RCC 7860 (cell line): ENCODE data around the gene CXorf49.
"Not testable (repeated sequence)": the region's sequence is repeated elsewhere in the genome, so short reads cannot be mapped to it uniquely, and the experiment has no call there.

ENCODE experiments used
- DNase-seq: peaks from one replicate; pipeline ENCODE4 v3.0.0-alpha.2; 2015; ENCODE audit warnings: low spot score
- FAIRE-seq: peaks from 2 replicates; lab custom pipeline; 2012; peaks lifted over from hg19 to GRCh38; lab: Jason Lieb, UNC

The CXorf49 gene

DNA sequence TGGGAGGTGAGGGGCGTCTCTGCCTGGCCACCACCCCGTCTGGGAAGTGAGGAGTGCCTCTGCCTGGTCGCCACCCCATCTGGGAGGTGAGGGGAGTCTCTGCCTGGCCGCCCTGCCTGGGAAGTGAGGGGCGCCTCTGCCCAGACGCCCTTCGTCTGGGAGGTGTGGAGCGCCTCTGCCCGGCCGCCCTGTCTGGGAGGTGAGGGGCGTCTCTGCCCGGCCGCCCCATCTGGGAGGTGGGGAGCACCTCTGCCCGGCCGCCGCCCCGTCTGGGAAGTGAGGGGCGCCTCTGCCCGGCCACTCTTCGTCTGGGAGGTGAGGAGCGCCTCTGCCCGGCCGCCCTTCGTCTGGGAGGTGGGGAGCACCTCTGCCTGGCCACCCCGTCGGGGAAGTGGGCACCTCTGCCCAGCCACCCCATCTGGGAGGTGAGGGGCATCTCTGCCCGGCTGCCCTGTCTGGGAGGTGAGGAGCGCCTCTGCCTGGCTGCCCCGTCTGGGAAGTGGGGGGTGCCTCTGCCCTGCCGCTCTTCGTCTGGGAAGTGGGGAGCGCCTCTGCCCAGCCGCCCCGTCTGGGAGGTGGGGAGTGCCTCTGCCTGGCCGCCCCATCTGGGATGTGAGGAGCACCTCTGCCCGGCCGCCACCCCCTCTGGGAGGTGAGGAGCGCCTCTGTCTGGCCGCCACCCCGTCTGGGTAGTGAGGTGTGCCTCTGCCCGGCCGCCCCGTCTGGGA is 41.9 kb downstream of the CXorf49 start:
- not testable (repeated sequence) for DNase-seq, FAIRE-seq

DNA sequence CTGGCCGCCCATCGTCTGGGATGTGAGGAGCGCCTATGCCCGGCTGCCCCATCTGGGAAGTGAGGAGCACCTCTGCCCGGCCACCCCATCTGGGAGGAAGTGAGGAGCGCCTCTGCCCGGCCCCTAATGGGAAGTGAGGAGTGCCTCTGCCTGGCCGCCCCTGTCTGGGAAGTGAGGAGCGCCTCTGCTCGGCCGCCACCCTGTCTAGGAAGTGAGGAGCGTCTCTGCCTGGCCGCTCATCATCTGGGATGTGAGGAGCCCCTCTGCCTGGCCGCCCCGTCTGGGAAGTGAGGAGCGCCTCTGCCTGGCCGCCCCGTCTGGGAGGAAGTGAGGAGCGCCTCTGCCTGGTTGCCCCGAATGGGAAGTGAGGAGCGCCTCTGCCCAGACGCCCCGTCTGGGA is 42.4 kb downstream of the CXorf49 start:
- FAIRE-seq, DNase-seq: not testable (repeated sequence)

DNA sequence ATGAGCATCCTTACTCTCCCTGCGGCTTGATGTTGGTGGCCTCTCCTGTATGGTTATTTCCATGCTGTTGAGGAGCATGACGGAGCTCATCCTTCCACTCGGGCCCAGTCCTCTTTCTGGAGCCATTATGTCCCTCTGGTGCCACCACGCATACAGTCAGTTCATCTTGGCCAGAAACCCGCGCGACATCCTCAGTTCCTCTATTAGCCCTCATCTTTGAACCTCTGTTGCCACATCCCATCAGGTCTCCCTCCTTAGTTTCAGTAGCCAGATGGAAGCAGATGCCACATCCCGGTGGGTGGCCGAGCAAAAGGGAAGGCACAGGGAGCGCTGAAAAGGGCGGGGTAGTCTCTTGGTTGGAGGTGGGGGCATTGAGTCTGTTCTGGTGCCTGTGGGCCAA is 46.1 kb downstream of the CXorf49 start:
- DNase-seq (no peak), FAIRE-seq (no peak)

DNA sequence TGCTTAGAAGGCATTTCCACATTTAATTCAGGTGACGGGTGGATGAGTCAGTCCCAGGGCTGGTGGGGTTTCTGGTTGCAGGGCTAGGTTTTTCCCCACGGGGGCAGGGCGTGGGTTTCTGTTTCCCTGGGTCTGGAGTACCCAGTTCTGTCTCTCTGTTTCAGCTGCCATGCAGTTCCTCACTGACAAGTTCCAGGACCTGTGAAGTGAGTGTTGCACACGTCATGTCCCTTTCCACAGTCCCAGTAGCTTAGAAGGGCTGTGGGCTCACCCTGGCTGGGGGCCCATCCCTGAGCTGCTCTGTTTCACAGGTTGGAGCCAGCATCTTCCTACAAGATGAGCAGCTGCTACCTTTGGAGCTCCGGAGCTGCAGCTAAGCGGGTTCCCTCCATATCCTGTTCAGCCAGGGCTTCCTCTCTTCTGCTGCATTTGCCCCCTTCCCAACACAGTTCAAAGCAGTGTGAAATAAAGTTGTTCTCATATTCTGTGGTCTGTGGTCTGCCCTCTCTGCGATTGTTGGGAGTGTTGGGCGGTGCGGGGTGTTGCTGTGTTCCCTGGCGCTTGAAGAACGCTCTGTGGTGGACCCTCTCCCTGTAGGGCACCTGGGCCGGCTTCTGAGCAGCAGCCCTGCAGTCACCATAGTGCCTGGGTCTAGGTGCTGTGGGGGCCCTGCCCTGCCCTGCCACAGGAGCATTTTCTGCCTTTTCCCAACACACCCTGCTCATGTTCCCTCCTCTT is 46.9 kb downstream of the CXorf49 start:
- FAIRE-seq (no peak), DNase-seq (no peak)

DNA sequence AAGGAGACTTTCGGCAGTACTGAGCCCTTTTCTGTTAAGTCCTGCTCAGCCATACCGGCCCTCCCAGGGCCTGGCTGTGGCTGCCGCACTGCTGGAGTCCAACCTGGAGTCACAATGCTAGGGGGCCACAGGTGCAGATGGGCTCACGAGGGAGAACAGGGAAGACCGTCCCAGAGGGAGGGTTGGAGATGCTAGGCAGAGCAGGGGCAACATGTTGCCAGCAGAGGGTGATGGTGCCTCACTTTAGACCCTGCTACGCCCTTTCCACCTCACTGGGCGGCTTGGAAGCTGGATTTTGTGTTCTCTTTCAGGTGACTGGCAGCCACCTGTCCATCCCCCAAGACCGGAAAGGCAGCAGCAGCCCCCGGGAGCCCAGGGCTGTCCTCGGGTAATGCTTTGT is 48.1 kb downstream of the CXorf49 start:
- DNase-seq, FAIRE-seq: not testable (repeated sequence)

DNA sequence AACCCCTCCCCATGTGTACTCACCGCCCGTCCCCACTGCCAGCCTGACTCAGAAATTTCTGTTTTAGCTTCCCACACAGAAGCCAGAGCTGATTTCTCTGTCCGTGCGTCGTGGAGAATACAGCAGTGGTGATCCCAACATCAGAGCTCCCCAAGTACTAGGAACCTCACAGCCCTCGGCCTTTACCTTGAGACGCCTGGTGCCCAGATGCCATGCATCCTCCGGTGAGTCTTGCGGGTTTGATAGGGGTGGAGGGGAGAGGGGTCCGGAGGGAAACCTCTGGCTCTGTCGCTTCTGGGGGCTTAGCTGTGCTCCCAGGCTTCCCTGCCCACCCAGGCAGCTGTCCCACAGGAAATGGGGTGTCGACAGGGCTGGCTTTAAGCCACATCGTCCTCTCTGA is 48.6 kb downstream of the CXorf49 start:
- DNase-seq (no peak), FAIRE-seq (no peak)

DNA sequence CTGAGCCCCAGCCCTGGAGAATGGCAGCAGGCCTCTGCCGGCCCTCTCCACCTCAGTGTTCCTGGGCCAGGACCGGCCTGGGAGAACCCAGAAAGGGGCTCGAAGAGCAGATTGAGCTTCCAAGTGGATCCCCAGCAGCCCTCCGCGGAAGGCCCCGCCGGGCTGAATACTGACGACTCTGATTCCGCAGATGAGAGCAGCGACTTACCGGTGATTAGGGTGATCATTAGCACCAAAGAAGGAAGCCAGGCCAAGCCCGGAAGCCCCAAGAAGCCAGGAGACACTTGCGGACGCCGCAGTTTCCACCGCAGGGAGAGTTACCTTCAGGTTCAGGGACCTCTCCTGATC is 49.9 kb downstream of the CXorf49 start:
- DNase-seq (no peak), FAIRE-seq (no peak)

DNA sequence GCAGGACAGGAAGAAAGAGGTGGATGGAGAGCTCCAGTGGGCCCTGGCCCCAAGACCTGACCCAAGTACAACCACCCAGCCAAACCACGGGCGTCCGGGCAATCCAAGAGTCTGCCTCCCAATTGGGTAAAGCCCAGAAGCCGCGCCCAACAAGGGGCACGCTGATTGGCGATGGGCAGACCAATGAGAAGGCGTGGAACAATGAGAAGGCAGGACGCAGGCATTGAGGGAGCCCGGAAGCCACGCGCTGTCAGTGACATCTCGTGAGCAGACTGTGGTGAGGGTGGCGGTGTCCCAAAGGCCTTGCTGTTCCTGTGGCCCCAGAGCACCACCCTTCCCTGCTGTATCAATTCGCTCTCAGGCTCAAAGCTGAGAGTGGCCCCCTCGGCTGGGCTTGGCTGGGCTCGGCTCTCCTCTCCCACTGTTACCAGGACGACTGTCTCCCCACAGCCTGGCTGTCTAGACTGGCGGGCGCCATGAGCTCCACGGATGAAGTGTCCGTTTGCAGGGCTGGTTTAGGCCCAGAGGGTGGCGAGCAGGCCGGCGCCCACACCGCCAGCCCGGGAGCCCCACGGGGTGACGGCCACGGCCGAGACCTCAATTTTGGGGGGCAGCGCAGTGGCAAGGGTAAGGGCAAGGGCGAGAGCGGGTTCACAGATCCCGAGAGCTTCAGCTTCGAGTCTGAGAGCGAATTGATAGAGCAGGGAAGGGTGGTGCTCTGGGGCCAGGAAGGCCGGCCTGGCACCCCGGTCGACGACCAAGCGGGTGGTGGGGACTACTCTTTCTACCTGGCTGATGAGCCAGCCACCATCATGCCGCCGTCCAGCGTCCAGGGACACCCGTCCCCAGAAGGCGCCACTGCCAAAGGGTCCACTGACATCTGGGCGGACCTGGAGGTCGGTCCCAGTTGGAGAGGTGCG is 50.5 kb downstream of the CXorf49 start, which contains the start of gene LOC101059915:
Gene LOC101059915, plus strand, starts transcription at position 219 of the 920 bp plus-strand sequence.
- DNase-seq (no peak), FAIRE-seq (no peak)

DNA sequence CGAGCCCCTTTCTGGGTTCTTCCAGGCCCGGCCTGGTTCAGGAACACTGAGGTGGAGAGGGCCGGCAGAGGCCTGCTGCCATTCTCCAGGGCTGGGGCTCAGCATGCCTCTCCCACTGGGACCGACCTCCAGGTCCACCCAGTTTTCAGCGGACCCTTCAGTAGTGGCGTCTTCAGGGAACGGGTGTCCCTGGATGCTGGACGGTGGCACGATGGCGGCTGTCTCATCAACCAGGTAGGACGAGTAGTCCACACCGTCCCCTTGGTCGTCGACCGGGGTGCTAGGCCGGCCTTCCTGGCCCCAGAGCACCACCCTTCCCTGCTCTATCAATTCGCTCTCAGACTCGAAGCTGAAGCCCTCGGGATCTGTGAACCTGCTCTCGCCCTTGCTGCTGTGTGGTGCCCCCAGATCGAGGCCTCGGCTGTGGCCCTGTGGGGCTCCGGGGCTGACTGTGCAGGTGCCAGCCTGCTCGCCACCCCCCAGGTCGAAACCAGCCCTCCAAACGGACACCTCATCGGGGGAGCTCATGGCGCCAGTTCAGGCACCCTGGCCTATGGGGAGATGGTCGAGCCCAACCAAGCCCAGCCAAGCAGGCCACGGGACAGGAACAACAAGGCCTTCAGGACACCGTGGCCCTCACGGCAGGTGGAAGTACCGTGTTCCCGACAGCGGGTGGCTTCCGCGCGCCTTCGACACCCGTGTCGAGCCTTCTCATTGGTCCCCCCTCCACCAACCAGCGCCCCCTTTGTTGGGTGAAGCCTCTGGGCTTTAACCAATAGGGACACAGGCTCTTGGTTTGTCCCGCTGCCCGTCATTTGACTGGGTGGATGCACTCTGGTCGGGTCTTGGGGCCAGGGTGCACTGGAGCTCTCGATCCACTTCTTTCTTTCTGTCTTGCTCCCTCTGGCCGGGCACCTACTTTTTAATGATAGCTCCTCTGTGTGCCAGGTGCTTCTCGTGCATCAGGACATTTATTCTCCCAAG is 51.6 kb downstream of the CXorf49 start:
- FAIRE-seq: no peak
- no peak for DNase-seq

DNA sequence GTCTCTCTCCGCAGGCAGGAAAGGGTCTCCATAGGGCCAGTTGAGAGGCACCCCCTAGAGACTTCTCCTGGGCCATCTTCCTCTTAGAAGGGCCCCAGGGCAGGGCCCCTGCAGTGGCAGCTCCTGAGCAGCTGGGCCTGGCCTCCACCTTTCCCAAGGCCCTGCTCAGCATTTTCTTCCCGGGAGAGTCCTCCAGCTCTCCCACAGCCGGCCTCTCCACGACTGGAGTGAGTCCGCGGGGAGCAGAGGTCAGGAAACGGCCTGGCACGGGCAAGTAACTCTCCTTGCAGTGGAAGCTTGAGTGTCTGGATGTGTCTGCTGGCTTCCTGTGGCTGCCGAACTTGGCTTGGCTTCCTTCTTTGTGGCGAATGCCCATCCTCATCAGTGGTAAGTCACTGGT is 52.3 kb downstream of the CXorf49 start:
- no peak for FAIRE-seq
- DNase-seq: no peak

DNA sequence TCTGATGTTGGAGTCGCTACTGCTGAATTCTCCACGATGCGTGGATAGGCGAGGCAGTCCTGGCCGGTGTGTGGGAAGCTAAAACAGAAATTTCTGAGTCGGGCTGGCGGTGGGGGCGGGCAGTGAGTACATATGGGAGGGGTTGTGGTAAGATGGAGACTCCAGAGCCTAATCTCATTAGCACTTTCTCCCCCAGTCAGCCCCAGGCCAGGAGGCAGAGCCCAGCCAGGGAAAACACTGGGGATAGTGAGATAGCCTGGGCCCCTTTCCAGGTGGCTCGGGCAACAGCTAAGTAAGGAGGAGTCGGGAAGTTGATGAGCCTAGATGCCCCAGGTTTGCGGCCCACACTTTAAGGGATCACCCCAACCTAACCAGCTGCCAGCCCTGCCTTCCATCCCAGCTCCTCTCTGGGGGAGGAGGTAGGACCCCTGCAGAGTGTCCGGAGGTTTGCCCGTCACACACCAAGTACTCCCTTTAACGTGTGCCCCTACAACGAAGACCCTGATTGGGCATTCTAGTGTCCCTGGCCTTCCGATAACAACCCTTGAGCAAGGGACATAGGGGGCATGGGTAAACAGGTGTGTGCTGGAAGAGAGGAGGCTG is 53.1 kb downstream of the CXorf49 start:
- no peak for DNase-seq
- no peak for FAIRE-seq
